HG03175 (cell line): ENCODE results near the gene MMRN1.

Experiments used
- ATAC-seq: cut with Tn5 transposase; IDR thresholded peaks from one replicate; pipeline ENCODE4 v1.9.1; 2021; ENCODE audit warnings: mild to moderate bottlenecking, moderate library complexity; ENCODE audit not compliant: unreplicated experiment

The MMRN1 gene

GRCh38 chr4:89997171-89997704 is 102.6 kb downstream of the MMRN1 start:
- ATAC-seq = no peak

GRCh38 chr4:89998469-89999011 is 103.9 kb downstream of the MMRN1 start:
- no peak for ATAC-seq

DNA sequence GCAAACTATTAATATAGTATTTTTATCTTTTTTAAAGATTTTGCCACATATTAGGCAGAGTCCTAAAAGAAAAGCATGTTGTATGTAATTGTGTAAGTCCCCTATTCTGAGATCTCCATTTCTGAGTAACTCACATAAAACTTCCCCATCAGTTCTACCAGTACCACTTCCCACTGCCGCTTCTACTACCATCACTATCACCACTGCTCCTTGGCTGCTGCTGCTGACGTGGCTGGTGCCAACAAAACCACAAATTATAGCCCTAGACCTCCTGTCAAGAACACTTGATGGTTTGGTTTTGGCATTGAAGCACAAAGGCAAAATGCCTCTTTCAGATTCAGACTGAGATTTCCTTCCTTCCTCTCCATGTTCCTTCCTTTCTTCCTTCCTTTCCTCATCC is 106.4 kb downstream of the MMRN1 start:
- no peak for ATAC-seq

DNA sequence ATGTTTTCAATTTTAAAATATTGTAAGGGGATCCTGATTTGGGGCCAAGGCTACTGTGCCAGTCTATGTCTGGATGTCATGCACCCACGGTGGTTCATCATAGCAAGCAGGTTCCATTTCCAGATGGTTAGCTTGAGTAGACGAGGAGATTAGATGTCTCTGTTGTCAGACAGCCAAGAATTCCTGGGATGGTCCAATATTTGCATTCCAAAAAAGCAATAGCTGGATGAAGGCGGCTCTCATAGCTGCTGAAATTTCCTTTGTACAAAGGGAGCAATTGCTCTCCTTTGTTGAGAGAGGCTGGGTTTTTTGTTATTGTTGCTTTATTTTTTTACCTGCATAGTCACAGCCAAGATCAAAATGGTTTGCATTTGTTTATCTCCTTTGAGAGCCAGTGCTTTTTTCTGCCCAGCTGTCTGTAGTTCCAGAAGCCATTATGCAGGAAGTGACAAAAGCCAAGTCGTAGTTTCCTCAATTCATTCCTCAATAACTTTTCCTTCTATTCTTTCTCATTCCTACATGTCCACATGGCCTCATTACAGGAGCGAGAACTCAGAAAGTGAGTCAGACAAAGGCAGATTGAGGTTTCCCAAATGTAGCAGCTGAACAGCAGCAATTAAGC is 107.9 kb downstream of the MMRN1 start:
- no peak for ATAC-seq
